SH-SY5Y (cell line): Measurements from ENCODE around the gene EXOC6B.

Experiments used
- GATA2 ChIP-seq: IDR thresholded peaks from 2 replicates; pipeline ENCODE4 v1.6.1; 2011; ENCODE audit warnings: mild to moderate bottlenecking, low read depth, low read length
- GATA3 ChIP-seq: IDR thresholded peaks from 2 replicates; pipeline ENCODE4 v1.6.1; 2011; ENCODE audit warnings: low read depth, mild to moderate bottlenecking, low read length, moderate library complexity

The EXOC6B gene

DNA sequence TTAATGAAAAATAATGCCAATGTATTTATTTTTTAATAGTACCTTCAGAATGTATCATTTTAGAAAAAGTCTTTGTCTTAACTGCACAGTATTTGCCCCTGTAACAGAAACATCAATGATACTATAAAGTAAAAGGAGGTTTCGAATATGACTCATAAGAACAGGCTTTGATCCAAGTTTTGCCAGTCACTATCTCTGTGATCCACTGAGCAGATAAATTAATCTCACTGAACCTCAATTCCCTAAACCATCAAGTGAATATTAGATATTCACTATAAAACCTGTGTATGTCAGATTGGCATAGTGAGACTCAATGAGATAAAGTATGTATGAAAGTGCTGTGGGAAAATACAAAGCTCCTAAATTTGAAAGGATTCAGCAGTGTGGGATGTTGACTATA lies 292.1 kb downstream of the EXOC6B start:
- no peak for TF ChIP-seq GATA3
- no peak for TF ChIP-seq GATA2

DNA sequence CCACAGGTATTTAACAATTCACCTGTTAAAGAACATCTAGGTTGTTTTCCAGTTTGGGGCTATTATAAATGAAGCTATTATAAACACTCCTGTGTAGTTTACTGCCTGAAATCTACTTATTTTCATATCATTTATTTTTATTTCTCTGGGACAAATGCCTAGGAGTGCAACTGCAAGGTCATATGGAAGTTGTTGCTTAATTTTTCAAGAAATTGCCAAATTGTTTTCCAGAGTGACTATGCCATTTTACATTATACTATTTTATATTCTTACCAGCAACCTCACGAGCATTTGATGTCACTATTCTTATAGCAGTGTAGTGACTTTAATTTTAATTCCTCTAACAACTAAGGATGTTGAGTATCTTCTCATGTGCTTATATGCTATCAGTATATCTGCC lies 298.4 kb downstream of the EXOC6B start:
- TF ChIP-seq GATA2 (no peak), GATA3 (no peak)

DNA sequence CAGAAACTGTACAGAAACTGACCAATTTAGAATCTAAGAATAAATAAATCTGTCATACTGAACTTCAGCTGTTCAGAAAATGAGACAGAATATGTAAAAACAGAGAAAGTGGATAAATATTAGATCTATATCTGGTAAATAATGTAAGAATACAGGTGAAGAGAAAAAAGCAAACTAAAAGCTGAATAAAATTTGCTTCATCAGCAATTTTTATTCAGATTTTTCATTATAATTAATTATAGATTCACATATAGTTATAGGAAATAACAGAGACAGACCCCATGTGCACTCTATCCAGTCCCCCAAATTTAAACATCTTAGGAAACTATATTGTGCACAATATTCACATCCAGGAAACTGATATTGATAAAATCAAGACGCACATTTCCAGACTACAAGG lies 299.2 kb downstream of the EXOC6B start:
- TF ChIP-seq GATA2 (no peak), GATA3 (no peak)

DNA sequence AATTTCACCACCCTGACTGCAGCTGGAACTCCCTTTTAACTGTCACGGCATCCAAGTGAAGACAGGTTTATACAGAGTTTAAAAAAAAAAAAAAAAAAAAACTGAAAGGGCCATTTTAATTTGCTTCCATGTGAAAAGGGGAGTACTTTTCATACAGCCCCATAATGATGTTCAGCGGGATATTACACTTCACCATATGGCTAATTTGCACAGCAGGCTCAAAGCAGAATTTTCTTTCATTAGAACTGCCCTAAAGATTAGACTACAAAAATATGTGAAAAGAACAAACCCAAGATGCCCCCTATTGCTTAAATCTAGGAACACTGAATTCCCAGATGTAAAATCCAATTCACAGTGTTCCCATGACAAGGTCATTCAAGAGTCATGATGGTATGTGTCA lies 301.8 kb downstream of the EXOC6B start:
- no peak for TF ChIP-seq GATA2
- TF ChIP-seq GATA3: no peak

DNA sequence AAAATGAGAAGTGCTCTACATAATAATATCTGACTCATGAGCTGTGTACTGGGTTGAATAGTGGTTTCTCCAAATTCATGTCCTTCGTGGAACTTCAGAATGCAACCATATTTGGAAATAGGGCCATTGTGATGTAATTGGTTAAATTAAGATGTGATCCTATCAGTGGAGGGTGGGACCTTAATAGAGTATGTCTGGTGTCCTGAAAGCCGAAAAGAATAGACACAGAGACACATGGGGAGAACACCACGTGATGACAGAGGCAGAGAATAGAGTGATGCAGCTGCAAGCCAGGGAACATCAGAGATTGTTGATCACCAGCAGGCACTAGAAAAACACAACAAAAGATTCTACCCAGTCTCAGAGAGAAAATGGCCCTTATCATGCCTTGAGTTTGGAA lies 310.1 kb downstream of the EXOC6B start:
- TF ChIP-seq GATA2 (no peak), GATA3 (no peak)

DNA sequence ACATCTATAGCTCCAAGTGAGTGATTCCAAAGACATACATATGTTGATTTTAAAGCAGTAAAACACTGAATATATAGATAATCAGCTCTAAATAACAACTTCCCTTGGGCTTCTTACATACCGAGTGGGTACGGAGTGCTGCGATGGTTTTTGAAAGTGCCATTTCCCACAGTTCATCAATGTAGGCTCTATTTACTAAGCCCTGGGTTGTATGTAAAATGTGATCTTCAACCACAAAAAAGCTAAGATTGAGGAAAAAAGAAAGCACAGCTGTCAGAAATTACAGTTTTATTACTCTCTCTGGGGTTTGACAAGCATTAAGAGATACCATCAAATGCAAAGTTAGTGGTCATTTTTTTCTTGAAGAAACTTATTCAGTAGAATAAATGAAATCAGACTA lies 312.8 kb downstream of the EXOC6B start:
- TF ChIP-seq GATA3 (no peak), GATA2 (no peak)

DNA sequence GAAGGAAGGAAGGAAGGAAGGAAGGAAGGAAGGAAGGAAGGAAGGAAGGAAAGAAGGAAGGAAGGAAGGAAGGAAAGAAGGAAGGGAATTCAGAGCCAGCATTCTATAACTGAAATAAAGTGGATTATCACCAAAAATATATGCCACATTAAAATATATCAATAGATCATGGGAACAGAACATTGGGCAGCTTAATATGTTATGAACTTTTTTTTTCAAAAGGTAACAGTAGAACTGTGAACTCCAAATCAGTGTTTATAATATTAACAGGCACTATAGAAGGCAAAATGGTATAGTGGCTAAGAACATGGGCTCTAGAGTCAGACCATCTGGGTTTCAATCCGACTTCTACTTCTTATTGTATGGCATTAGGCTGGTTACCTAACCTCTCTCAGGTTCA lies 313.5 kb downstream of the EXOC6B start:
- TF ChIP-seq GATA3: no peak
- no peak for TF ChIP-seq GATA2

DNA sequence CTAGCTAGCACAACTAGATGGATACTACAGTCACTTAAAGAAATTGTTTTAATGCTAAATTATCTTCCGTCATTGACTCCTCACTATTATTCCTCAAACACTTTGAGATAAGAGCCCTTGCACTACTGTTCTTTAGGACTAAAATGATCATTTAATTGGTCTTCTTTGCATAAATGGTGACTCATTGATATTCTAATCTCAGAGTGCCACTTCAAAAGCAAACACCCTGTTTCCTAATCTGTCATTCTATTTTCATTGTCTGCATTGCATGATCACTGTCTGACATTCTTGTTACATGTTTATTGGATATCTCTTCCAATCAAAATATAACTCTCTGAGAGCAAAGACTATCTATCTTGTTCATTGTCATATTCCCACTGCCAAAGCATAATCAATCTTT lies 313.9 kb downstream of the EXOC6B start:
- TF ChIP-seq GATA2 (no peak), GATA3 (no peak)

DNA sequence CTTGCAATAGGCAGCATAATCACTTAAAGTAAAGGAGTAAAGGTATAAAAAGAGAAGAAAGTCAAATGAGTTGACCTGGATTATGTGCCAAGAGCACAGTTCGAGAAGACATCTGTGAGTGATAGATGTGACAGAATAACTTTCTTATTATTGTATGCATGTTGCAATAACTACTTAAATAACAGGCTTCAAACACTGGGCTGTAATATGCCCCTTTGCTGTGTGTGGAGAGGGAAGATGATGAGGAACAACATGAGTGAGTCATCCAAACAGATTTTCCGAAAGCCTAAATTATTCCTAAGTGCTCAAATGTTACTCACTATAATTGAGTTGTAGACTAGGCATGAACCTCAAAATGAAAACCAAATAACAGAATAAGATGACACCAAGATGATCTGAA lies 328.1 kb downstream of the EXOC6B start:
- TF ChIP-seq GATA2 (no peak), GATA3 (no peak)

DNA sequence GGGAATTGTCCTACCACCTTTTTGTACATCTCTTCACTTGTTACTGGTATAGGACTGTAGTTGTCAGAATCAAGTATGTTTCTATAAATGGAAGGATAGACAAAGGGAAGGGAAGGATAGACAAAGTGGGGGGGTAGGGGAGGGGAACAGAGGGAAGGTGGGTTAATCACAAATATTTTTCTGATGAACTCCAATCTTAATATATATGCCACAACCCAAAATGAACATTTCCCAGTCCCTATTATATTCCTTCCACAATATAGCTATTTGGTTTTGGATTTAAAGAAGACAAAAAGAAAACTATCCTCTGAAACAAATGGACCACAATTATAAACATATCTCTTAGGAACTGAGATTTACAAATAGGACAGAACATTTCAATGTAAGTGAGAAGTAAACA lies 329.4 kb downstream of the EXOC6B start:
- no peak for TF ChIP-seq GATA3
- TF ChIP-seq GATA2: no peak

DNA sequence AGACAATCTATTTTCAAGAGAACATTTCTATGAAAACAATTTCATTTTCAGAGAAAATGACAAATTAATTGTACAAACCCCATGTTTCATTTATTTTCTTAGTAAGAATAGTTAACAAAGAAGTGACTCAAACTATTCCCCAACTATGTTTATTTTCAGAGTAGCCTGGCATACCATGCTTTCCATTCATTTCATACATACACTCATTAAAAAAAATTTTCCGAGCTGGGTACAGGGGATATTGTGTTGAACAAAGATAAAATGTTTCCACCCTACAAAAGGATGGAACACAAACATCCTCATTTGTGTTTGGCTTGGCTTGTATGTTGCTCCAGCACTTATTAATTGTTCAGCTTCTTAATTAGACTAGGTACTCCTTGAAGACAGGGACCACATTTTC lies 331.4 kb downstream of the EXOC6B start:
- TF ChIP-seq GATA2: no peak
- no peak for TF ChIP-seq GATA3

DNA sequence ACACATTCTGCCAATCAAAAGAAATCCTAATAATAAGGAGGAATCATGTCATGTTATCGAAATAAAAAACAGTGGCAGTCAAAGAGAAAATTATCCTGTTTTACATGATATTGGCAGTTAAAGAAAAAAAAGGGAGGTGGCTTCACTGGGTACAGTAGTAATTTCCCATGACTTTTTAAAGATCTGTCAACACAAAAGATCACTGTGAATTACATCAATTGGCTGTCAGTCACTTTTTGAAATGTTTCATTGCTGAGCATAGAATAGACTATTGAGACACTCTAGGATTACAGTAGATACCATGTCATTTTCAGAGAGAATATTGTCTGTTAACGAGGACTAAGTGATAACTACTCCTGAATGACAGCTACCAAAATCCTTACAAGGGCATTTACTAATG lies 342.5 kb downstream of the EXOC6B start:
- no peak for TF ChIP-seq GATA3
- TF ChIP-seq GATA2: no peak

DNA sequence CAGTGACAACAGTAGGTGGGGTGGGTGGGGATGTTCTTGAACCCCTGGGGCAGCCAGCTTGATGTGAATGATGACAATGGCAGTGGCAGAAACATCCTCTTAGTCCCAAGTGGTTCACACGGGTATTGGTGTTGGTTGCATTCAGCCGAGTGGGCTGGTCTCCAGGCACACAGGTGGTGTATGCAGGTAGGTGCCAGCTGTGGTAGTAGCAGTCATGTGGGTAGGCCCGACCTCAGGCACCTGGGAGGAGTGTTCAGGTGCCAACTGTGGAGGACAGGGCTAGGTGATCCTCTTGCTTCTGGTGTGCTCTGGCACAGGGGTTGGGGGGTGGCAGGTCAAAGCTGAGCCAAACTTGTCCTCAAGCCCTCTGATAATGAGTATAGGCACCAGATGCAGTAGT lies 350.6 kb downstream of the EXOC6B start:
- TF ChIP-seq GATA3 (no peak), GATA2 (no peak)

DNA sequence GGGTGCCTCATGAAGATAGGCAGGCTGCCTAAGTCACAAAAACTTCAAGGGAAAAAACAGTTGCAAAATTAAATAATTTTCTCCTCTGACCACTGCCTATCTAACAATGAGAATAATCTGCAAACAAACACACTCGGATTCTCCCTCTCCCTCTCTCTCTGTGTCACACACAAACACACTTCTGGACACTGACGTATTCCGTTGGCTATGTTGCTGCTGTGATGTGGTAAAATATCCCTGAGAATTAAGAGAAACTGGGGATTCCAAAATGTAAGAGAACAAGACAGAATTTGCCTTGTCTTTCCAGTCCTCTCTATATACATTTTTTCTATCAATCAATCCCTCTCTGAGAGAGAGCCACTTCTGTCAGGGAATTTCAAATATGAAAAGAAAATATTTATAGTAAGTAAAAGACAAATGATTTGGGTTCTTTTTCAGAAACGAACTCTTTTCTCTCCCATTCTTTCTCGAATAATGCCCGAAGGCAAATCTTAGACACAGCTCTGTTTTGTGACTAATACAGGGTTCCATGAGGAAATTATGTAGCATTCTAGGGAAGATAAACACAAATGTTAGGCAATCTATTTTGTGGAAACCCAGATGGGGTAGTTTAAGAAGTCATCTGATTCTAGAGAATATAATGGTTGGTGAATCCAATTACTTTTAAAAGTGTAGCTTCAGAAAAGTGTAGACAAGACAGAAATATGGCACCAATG lies 367.9 kb downstream of the EXOC6B start:
- TF ChIP-seq GATA3 (no peak), GATA2 (no peak)

DNA sequence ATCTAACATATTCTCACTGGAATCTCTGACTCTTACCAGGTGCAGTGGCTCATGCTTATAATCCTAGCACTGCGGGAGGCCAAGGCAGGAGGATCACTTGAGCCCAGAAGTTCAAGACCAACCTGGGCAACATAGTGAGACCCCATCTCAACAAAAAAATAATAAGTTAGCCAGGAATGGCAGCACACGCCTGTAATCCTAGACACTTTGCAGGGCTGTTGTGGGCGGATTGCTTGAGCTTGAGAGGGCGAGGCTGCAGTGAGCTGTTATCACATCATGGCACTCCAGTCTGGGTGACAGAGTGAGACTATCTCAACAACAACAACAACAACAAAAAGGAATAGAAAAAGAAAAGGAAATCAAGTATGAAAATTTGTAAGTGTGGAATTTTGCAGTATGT lies 371.6 kb downstream of the EXOC6B start:
- no peak for TF ChIP-seq GATA3
- no peak for TF ChIP-seq GATA2

DNA sequence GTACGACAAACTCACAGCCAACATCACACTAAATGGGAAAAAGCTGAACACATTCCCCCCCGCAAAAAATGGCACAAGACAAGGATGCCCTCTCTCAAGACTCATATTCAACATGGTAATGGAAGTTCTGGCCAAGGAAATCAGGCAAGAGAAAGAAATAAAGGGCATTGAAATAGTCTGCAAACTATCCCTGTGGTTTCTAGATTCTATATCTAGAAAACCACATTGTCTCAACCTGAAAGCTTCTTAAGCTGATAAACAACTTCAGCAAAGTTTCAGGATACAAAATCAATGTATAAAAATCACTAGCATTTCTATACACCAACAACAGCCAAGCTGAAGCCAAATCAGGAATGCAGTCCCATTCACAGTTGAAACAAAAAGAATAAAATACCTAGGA lies 383.6 kb downstream of the EXOC6B start:
- TF ChIP-seq GATA2: no peak
- TF ChIP-seq GATA3: no peak
